Activated T-helper 1 cell treated with anti-CD3 and anti-CD28 coated beads, Interleukin-2, amount 50 U/mL, for 16 hours (primary cell): ENCODE measurements around the gene PCDHA12.
"Not testable (repeated sequence)": the region's sequence is repeated elsewhere in the genome, so short reads cannot be mapped to it uniquely, and the experiment has no call there.

Experiments used
- DNase-seq, 2 donors: peaks; one replicate each; pipeline ENCODE4 v3.0.0-alpha.2; 2020; ENCODE audit warnings: low read depth in 1 of 2, low spot score in 1 of 2

PCDHA12 gene

DNA sequence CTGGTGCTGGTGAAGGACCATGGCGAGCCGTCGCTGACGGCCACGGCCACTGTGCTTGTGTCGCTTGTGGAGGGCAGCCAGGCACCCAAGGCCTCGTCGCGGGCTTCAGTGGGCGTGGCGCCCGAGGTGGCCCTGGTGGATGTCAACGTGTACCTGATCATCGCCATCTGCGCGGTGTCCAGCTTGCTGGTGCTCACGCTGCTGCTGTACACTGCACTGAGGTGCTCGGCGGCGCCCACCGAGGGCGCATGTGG is 17.2 kb upstream of the PCDHA12 start:
- DNase-seq: no peak

- DNase-seq: no peak
These were observed 12.4 kb upstream of the PCDHA12 start for GRCh38 chr5:140862441-140863295.

DNA sequence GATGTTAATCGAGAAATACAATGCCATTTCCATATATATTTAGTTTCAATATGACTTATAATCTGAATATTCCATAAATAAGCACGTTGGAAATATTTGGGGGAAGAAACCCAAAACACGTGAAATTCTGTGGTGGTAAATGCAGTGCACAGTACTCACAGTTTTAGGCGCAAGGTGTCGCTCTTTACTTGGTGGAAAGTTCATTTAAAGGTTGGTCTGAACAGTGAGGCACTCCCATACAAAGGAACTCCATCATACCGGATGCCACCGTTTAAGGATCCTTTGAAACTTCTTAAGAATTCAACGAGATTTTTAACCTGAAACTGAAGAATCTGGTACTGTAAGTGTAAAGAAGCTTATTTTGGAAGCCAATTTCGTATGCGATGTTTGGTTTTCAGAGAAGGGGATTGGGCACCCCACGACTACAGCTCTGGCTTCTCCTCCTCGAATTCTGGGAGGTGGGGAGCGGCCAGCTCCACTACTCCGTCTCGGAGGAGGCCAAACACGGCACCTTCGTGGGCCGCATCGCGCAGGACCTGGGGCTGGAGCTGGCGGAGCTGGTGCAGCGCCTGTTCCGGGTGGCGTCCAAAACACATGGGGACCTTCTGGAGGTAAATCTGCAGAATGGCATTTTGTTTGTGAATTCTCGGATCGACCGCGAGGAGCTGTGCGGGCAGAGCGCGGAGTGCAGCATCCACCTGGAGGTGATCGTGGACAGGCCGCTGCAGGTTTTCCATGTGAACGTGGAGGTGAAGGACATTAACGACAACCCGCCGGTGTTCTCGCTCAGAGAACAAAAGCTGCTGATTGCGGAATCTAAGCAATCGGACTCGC is 6.2 kb upstream of the PCDHA12 start, which contains the start of gene PCDHA11:
PCDHA11 (plus strand) TSS at position 237 of the 834 bp plus-strand sequence; CDS start at position 384, 147 bp downstream.
- DNase-seq: no peak

DNA sequence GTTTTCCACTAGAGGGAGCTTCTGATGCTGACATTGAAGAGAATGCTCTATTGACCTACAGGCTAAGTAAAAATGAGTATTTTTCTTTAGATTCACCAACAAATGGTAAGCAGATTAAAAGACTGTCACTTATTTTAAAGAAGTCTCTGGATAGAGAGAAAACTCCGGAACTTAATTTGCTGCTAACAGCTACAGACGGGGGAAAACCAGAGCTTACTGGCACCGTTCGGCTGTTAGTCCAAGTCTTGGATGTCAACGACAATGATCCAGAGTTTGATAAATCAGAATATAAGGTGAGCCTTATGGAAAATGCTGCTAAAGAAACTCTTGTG is 5.6 kb upstream of the PCDHA12 start:
- DNase-seq: no peak

GRCh38 chr5:140870221-140871201 is 4.6 kb upstream of the PCDHA12 start:
- DNase-seq: no peak

GRCh38 chr5:140876541-140877261 is 1.6 kb downstream of the PCDHA12 start:
- DNase-seq: not testable (repeated sequence)

DNA sequence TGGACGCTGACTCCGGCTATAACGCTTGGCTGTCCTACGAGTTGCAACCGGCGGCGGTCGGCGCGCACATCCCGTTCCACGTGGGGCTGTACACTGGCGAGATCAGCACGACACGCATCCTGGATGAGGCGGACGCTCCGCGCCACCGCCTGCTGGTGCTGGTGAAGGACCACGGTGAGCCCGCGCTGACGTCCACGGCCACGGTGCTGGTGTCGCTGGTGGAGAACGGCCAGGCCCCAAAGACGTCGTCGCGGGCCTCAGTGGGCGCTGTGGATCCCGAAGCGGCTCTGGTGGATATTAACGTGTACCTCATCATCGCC is 2.1 kb downstream of the PCDHA12 start:
- DNase-seq: no peak

- no peak for DNase-seq
These were observed 6.9 kb downstream of the PCDHA12 start, which contains the start of gene PCDHA13 for GRCh38 chr5:140881889-140882590. Gene PCDHA13, plus strand, starts transcription at chr5:140882124. Its CDS starts 145 bp downstream, at chr5:140882269.

DNA sequence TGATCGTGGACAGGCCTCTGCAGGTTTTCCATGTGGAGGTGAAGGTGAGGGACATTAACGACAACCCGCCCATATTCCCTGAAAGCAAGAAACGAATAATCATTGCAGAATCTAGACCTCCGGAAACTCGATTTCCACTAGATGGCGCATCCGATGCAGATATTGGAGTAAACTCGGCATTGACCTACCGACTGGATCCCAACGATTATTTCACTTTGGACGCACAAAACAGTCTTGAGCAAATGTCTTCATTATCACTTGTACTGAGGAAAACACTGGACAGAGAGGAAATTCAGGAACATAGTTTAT is 7.4 kb downstream of the PCDHA12 start:
- no peak for DNase-seq

- DNase-seq: no peak
These were observed 8.3 kb downstream of the PCDHA12 start for GRCh38 chr5:140883373-140883772.

DNA sequence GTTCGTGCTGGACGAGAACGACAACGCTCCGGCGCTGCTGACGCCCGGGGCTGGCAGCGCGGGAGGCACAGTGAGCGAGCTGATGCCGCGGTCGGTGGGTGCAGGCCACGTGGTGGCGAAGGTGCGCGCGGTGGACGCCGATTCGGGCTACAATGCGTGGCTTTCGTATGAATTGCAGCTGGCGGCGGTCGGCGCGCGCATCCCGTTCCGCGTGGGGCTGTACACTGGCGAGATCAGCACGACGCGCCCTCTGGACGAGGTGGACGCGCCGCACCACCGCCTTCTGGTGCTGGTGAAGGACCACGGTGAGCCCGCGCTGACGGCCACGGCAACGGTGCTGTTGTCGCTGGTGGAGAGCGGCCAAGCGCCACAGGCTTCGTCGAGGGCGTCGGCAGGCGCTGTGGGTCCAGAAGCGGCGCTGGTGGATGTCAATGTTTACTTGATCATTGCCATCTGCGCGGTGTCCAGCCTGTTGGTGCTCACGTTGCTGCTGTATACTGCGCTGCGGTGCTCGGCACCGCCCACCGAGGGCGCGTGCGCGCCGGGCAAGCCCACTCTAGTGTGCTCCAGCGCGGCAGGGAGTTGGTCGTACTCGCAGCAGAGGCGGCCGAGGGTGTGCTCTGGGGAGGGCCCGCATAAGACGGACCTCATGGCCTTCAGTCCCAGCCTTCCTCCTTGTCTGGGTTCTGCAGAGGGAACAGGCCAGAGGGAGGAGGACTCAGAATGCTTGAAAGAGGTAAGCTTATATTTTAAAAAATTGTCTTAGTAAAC is 9.0 kb downstream of the PCDHA12 start:
- DNase-seq: no peak

GRCh38 chr5:140916325-140916724 is 41.2 kb downstream of the PCDHA12 start:
- no peak for DNase-seq

DNA sequence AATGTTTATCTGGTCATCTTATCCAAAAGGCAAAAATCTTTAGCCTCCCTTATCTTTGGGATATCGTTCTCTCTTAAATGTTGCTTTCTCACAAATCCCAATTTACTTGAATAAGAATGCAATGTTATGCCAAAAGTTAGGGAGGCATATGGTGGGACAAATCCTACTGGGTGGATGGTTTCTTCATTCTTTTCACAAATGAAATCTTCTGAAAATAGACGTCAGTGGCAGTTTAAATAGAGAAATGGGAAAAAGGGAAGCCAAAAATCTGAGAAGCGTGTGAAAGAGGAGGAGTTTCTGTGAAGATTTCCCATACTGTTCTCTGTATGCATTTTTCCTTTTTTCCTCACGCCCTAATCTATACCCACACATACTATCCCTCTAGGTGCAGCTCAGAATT is 48.5 kb downstream of the PCDHA12 start:
- no peak for DNase-seq

DNA sequence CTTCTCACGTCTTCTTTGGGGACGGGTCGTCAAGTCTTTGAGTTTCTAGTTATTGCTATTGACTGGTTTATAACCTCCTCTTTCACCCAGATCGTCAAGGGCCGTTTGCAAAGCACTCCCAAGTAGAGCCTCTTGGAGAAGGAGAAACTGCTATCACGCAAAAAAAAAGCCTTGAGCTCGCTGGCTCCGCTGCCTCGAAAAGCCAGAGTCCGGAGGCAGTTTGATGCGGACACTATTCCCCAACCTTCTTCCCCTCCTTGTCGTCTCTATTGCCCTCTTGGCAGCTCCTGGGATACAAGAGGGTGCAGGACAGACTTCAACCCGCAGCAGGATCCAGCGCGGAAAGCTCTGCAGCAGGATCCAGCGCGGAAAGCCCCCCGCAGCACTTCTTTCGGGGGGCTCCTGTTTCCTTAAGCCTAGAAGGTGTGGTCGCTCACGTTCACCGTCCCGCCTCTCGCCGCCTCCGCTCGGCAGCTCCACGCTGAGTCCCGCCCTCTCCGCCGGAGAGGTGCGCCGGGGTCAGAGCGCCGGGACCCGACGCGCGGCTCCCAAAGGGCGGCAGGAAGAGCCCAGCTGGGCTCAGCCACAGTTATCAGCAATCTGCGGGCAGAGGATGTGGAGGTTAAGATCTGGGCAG is 50.8 kb downstream of the PCDHA12 start, which contains the start of gene PCDHAC1:
PCDHAC1 (plus strand) TSS at position 494 of the 637 bp plus-strand sequence. CDS start 594 bp downstream, outside the sequence.
- no peak for DNase-seq

DNA sequence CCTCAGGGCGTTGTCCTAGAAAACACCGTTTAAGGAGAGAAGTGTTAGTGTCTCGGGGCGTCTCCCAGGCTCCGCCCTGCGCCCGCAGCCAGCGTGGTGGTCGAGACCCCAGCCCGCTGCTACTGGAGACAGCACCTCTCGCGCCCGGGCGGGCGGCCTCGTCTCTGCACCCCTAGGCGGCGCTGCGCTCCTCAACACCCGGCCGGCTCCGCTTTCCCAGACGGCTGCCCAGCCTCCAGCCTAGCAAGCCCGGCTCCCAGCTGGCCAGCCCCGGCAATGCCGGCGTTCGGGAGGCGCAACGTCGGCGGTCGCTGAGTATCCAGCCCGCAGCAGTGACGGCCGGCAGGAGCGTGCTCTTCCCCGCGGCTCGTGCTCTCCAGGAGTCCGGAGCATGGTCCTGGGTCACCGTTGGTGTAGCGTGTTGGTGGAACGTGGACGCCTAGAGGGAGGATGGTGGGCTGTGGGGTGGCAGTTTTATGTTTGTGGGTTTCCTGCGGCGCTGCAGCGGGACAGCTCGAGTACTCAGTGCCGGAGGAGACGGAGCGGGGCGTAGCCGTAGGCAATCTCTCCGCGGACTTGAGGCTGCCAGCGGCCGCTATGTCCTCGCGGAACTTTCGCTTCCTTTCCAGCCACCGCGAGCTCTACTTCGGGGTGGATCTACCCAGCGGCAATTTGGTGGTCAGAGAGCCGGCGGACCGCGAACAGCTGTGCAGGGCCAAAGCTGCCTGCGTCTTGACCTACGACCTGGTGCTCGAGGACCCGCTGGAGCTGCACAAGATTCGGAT is 51.5 kb downstream of the PCDHA12 start:
- DNase-seq: no peak

- DNase-seq: no peak
These were observed 52.1 kb downstream of the PCDHA12 start for GRCh38 chr5:140927228-140927573.
